ENCODE measurements around the gene PRC1.
A peak's percentile ranks its signal among the peaks of the same experiment; 100 is the strongest.

The PRC1 gene

DNA sequence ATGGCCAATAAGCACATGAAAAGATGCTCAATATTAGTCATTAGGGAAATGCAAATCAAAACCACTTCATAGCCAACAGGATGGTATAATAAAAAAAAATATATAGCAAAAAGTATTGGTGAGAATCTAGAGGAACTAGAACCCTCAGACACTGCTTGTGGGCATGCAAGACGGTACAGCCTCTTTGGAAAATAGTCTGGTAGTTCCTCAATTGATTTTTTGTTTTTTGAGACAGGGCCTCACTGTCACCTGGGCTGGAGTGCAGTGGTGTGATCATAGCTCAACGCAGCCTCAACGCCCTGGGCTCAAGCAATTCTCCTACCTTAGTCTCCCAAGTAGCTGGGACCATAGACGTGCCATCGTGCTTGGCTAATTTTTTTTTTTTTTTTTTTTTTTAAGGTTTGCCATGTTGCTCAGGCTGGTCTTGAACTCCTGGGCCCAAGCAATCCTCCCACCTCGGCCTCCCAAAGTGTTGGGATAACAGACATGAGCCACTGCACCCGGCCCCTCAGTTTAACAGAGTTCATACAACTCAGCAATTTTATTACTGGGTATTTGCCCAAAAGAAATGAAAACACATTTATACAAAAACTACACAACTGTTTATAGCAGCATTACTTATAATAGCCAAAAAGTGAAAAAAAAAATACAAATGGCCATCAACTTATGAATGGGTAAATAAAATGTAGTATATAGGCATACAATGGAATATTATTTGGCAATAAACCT, 5.1 kb downstream of the PRC1 start:
- DNase-seq (ENCODE audit: low read depth) = no peak

DNA sequence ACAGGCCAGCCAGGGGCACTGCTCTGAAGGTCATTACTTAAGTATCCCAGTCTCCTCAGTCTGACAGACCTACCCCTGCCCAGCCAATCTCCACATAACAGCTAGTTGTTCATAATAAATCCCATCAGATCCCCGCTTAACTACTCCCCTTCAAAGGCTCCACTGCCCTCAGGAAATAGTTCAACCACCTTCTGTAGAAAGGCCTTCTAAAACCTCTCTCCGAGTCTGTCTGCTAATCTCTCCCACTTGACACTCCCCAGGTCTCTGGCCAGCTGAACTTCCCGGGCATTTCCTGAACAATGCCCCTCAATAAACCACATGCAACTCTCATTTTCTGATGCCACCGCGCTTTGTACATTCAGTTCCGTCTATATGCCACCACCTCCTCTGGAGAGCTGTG, 6.0 kb downstream of the PRC1 start:
- DNase-seq (ENCODE audit: low read depth) = no peak

DNA sequence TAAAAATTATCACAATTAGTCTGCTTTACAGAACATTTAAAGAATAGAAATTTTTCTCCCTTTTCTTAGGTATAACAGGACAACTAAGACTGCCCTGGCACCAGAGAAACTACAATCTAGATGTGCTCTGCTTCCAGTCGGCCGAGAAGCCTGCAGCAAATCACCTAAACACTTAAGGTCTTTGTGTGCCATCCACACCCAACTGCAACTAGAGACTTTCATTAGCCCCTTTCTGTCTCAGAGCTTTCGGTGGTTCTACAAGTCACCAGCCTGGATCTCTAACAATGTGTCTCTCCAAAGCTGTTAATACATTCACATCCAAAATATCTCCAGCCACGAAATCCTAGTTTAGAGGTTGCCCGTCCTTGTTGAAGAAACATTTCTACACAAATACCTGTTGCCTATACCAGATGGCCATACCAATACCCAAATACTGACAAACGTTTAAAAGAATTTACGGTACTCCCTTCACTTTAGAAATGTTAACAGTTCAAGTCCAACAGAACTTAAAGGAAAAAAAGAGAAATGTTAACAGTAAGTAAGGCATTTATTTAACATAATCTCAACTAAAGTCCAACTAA, 6.7 kb downstream of the PRC1 start:
- no peak for DNase-seq (ENCODE audit: low read depth)

DNA sequence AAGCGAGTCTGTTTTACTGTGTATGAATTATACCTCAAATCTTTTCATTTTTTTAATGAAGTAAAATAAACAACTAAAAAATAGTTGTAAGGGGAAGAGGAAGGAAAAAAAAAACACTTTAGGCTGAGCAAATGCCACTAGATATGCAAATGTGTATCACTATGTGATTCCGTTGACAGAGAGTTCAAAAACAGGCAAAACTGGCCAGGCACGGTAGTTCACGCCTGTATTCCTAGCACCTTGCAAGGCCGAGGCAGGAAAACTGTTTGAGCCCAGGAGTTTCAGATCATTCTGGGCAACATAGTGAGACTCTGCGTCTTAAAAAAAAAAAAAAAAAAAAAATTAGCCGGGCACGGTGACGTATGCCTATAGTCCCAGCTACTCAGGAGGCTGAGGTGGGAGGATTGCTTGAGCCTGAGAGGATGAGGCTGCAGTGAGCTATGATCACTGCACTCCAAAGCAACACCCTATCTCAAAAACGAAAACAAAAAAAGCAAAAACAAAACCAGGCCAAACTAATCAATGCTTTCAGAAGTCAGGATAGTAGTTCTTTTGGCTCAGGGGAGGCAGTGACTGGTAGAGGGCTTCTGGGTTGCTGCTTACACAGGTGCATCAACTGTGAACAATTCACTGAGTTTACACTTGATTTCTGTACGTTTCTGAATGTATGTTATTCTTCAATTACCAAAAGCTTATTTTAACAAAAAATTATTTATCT, 7.4 kb downstream of the PRC1 start:
- DNase-seq (ENCODE audit: low read depth) = no peak

DNA sequence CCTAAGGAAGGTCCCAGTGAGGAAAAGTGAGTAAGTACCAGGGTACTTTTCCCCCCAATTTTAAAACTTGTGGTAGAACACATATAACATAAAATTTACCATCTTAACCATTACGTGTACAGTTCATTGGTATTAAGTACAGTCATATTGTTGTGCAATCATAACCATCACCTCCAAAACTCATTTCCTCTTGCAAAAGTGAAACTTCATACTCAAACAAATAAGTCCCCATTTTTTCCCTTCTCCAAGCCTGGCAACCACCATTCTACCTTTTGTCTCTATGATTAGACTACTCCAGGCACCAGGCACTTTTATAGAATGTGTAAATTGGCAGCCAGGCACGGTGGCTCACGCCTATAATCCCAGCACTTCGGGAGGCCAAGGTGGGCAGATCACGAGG, 12.2 kb downstream of the PRC1 start:
- DNase-seq (ENCODE audit: low read depth) = peak; percentile 55

DNA sequence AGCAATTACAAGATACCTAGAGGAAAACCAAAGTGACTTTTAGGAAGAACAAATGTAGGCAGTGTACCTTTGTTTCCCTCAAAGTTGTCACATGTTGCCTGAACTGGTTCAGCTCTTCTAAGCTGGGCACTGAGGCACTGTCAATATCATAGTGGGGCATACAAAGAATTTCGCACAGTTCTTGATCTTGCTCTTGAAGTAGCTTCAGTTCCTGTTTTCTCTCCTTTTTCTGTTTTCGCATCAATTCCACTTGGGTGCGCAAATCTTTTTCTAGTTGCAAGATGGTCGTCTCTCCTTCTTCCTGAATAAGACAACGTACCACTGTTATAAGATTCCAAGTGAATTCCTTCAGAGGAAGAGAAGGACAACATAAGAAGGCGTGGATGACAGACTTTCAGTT, 12.7 kb downstream of the PRC1 start:
- DNase-seq (ENCODE audit: low read depth) = no peak

DNA sequence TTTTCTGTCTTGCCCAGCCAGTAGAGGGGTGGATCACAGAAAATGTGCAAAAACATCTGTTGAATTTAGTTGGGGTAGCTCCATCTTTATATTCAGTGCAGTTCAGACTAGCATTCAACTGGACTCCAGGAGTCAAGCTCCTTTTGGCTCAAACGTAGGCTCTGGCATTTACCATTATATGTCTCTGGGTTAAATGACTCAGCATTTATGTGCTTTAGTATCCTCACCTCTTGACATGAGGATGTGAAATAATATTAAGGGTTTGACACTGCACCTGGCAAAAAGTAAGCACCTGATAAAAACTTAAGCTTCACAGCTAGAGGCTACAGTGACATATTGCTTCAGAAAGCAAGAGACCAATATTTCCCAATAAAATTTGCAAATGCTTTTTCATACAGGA, 14.8 kb downstream of the PRC1 start:
- DNase-seq (ENCODE audit: low read depth) = no peak

DNA sequence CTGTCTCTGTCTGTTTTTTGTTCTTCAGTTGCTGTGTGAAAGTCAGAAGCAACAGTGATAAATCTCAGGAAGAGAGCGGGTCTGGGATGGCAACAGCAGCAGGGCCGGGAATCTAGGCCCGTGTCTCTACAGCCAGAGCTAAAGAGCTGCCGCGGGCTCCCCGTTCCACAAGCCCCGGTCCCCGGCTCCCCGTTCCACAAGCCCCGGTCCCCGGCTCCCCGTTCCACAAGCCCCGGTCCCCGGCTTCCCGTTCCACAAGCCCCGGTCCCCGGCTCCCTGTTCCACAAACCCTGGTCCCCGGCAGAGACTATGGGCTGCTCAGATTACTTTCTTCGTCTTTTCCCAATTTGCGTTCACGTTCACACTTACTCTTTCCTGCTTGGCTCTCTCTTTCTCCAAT, 20.1 kb downstream of the PRC1 start:
- DNase-seq (ENCODE audit: low read depth) = no peak

DNA sequence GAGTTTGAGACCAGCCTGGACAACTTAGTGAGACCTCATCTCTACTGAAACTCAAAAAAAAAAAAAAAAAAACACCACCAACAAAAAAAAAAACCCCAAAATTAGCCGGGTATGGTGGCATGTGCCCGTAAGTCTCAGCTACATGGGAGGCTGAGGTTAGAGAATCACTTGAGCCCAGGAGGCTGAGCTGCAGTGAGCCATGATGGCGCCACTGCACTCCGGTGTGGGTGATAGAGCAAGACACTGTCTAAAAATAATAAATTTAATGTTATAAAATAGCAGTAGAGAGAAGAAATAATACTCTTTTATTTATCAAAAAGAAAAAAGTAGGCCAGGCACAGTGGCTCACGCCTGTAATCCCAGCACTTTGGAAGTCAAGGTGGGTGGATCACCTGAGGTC, 22.2 kb downstream of the PRC1 start:
- no peak for DNase-seq (ENCODE audit: low read depth)

DNA sequence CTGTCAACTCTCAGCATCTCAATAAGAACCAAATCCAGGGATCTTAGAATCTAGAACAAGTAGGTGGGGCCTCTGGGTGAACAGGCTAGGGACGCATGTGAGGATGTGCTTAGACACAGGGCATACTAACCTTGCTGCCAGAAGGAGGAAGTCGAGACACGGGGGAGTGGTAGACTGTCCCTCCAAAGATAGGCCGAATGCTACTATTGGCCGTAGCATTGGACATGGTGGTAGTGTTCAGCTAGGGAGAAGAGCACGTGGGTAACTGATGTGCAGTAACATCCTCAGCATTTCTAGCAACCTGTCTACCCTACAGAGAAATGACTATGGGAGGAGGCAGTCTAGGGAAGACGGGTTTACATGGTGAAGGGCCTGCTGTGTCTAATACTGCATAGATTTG, 24.1 kb downstream of the PRC1 start:
- DNase-seq (ENCODE audit: low read depth) = no peak

DNA sequence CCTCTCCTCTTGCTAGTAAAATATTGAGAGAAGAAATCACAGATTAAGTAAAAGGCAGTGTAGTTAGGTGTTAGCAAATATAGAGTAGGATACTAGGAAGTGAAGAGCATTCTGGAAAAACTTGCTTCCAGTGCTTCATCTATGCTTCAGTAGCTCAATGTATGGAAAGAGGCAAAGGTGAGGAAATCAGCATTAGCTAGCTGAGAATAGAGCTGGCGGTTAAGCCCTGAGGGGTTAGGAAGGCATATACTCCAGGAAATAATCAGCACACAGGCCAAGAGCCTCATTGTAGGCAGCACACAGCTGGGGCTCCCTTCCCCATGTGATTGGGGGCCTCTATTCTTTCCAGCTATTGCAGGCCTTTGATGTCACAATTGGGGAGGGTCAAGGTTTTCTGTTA, 25.9 kb downstream of the PRC1 start:
- DNase-seq (ENCODE audit: low read depth) = no peak

DNA sequence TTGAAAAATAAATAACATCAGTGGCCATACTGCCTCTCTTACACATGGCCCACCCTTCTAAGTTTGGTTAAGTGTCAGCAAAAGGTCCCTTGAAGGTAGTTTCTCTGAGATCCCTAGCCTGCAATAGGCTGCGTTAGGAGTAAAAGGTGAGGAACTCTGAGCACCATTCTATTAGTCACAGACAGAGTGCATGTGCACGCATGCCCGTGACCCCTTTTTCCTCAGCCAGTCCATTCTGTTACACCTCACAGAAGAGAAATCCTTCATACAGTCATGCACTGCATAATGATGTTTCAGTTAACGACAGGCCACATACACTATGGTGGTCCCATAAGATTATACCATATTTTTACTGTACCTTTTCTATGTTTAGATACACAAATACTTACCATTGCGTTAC, 27.1 kb downstream of the PRC1 start:
- DNase-seq (ENCODE audit: low read depth) = no peak

DNA sequence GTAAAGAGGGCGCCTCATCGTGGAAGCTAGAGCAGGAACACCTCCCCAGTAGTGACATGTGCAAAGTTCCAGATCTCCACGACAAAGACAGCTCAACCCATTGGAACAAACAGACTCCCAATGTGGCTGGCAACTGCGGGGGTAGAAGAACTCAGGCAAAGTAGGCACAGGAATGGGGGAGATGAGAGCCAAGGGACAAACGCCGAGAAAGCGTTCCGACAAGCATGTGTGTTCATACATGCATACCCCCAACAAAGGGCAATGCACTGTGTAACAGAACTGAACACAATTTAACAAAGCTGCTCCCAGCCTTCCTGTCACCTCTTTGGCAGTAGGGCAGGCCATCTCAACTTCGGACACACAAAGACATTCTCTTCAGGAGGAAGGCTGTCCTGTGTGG, 28.1 kb downstream of the PRC1 start:
- DNase-seq (ENCODE audit: low read depth) = no peak

DNA sequence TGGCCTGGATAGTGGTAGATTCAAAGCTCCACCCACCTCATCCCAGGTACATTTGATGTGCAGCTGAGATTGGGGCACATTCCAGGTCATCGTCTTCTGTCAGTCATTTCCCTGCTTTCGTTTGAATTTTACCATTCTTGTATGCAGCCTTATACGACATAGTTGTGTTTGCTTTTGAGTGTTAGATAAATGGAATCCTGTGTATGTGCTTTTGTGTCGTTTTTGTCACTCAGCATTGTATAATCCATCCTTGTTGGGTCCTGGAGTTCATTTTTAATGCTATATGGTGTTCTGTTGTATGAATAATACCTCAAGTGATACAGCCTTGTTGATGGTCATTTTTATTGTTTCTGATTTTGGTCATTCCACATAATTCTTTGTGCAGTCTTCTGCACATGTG, 32.3 kb downstream of the PRC1 start:
- DNase-seq (ENCODE audit: low read depth) = no peak

DNA sequence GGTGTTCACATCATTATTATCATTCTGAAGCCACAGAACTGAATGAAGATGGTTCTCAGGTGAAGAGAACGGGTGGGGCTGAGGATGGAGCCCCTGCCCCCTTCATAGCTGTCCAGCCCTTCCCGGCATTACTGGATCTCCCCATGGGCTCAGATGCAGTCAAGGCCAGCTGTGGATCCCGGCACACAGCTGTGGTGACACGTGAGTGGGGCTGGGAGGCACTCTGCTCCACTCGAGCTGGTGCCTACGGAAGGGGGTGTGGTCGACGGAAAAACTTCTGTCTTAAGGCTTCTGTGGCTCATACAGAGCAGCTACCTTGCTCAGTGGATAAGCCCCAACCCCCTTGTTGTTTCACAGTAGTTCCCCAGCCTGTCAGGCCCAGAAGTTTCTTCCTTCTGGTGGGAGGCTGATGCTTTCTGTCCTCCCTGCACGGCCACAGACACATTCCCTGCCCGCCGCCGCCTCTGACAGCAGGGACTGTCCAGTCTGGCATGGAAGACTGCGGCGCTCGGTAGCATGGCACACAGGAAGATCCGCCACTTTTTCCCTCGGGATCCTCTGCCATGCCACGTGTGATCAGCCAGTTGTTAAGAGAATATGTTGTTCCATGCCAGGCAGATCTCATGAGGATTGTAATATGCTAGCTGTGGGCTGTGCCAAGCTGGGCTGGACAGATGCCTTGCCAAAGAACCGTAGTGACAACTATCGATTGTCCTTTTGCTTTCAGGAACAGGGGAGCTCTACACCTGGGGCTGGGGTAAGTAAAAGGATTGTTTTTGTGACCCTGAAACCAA, 33.8 kb downstream of the PRC1 start:
- DNase-seq (ENCODE audit: low read depth) = no peak

DNA sequence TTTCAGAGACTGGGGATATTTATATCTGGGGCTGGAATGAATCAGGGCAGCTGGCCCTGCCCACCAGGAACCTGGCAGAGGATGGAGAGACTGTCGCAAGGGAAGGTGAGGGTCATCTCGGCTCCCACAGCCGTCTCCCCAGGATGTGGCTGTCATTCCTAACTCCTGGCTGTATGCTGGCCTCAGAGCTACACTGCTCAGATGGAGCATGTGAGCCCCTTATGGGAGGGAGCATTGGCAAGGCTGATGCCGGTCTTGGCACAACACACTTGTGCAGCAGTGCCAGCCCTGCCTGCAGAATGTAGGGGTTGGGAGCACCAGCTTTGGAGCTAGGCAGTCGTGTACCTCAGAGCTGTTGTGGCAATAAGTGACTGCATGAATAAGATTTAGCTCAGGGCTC, 34.4 kb downstream of the PRC1 start:
- DNase-seq (ENCODE audit: low read depth) = no peak

DNA sequence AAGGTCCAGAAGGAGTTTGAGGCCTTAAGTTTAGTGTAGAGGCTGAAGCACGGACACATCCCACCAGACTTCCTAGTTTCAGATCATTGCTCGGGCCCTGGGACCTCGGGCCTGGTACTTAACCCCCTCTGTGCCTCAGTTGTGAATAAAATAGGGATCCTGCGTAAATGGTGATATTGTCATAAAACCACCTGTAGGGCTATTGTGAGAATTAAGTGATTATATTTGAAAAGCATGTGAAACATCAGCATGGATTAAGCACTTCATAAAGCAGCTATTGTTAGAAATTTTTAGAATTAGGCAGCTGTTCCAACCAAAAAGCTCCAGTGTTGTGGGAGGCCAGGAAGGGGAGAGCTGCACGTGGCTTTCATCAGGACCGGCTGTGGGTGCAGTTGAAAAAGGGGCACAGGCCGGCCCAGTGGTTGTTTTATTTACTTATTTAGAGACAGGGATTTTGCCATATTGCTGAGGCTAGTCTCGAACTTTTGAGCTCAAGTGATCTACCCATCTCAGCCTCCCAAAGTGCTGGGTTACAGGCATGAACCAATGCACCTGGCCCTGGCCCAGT, 35.2 kb downstream of the PRC1 start:
- DNase-seq (ENCODE audit: low read depth) = no peak

DNA sequence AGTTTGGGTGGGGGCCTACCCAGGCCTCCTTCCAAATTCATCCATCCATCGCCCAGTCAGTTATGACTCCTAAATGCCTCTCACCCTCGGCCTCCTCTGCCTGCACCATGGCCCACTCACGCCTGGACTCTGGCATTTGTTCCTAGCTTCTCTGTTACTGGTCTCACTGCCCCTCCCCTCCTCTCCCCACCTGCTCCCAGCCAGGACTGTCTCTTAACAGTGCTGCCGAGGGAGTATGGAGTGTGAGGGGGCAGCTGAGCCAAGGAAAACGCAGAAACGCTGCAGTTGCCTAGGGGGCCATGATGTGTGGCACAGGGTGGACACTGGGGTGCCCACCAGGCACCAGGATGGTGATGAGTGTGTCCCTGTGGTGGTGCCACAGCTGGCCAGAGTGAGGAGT, 36.5 kb downstream of the PRC1 start:
- no peak for DNase-seq (ENCODE audit: low read depth)

DNA sequence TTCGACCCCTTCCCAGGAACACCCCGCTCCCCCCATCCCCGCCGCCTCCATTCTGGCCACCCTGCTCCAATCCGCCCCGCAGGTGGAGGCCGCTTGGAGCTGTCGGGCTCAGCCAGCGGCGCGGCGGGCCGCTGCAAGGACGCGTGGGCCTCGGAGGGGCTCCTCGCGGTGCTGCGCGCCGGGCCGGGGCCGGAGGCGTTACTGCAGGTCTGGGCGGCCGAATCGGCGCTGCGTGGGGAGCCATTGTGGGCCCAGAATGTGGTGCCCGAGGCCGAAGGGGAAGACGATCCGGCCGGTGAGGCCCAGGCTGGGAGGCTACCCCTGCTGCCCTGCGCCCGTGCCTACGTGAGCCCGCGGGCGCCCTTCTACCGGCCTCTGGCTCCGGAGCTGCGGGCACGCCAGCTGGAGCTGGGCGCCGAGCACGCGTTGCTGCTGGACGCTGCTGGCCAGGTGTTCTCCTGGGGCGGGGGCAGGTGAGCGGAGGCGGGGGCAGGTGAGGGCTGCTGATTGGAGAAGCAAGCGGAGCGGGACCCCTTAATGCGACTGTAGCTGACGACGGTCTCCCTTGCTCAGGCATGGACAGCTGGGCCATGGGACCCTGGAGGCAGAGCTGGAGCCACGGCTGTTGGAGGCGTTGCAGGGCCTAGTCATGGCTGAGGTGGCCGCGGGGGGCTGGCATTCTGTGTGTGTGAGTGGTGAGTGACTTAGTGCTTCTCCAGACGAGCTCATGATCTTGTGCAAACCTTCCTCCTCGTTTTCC, 37.1 kb downstream of the PRC1 start:
- DNase-seq (ENCODE audit: low read depth) = peak; percentile 56

DNA sequence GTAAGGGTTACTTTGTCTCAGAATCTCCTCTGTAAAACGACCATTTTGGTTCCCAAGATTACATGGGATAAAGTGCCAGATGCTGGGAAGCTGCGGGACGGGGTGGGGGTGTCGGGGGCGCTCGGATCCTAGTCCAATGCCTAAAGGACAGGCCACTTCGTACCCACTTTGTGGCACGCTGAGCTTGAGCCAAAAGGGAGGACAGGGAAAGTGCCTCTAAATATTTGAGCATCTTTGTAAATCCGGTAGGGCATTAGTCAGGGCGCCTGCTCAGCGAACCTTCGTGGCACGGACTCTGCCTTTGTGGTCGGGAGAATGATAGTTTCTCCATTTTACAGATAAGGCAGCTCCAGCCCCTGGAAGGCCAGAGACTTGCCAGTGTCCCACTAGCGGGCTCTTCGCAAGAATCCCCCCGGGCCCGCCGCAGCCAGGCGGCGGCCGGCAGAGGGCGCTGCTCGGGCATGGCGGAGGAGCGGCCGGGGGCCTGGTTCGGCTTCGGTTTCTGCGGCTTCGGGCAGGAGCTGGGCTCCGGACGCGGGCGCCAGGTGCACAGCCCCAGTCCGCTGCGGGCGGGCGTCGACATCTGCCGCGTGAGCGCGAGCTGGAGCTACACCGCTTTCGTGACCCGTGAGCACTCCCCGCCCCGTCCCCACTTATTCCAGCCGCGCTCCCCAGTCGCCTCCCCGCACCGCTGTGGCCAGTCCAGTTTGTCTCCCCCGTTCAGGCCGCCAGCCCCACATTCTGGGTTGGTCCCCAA, 37.9 kb downstream of the PRC1 start:
- peak; percentile 81 for DNase-seq (ENCODE audit: low read depth)
